Right lobe of liver (tissue), 6 donors: ENCODE data around the gene MAK. TPM values are rescaled to one million over a fixed set of nuclear protein-coding genes. Genes with fewer than 3 reads are reported as not detected.

ENCODE experiments used
- ATAC-seq, 4 donors: fragments of 200-7000 bp; cut with Tn5 transposase; one replicate each; pipeline ENCODE4 v1.9.1; 2020; ENCODE audit warnings: mild to moderate bottlenecking in 4 of 4, moderate library complexity in 4 of 4
- DNase-seq, 3 donors: peaks; one replicate each; pipeline ENCODE4 v3.0.0-alpha.2; 2020
- H3K27ac ChIP-seq, 3 donors: fragments of 200-600 bp; one replicate each; pipeline ENCODE4 v1.8.0; 2022
- H3K27me3 ChIP-seq, 2 donors: fragments of 200-600 bp; one replicate each; pipeline ENCODE4 v1.8.0; 2022
- H3K36me3 ChIP-seq, 4 donors: fragments of 200-600 bp; sonication (generic) in 1 of 4; one replicate each; pipeline versions ENCODE4 v1.5.1 to v1.8.0; 2017 to 2022; ENCODE audit warnings: control low read depth in 1 of 4
- H3K4me1 ChIP-seq, 4 donors: fragments of 200-600 bp; sonication (generic) in 1 of 4; one replicate each; pipeline versions ENCODE4 v1.5.1 to v1.8.0; 2017 to 2022; ENCODE audit warnings: control low read depth in 1 of 4
- H3K4me3 ChIP-seq, 3 donors: fragments of 200-600 bp; one replicate each; pipeline ENCODE4 v1.8.0; 2022
- H3K9me3 ChIP-seq, 4 donors: fragments of 200-600 bp; sonication (generic) in 1 of 4; one replicate each; pipeline versions ENCODE4 v1.5.1 to v1.8.0; 2017 to 2022; ENCODE audit warnings: control low read depth in 1 of 4
- POLR2A ChIP-seq: fragments of 450-650 bp; IDR thresholded peaks from one replicate; pipeline ENCODE4 v1.6.1; 2017; ENCODE audit warnings: antibody characterized with exemption, mild to moderate bottlenecking
- WGBS: methylation state at CpG from one replicate; pipeline ENCODE4 v1.1.6; 2018; ENCODE audit warnings: low coverage, low lambda C conversion rate; ENCODE audit not compliant: insufficient coverage; ENCODE audit errors: missing lambda C conversion rate; 5-methylcytosine and 5-hydroxymethylcytosine counted together
- intact Hi-C, 2 donors: fragments of 100-400 bp; cut with DNase I; formaldehyde crosslinking; loops; one replicate each; pipeline versions ENCODE4 v1.11.2 to v1.14.1; 2022
- total RNA-seq, 6 experiments: library from RNA; depleted of rRNA in 2 of 6; stranded (reverse); fragments of >200 nt in 2 of 6; fragmentation: NEBNext Ultra II Directional in 3 of 6; extraction: Animal tissue kit (Norgen Biotek cat#: 25700) in 3 of 6; gene quantifications; one replicate each; pipeline versions ENCODE4 v1.1.0 to v1.2.4, GENCODE V29; 2016 to 2023
- TF ChIP-seq, protein P1 (sequence below), 4 donors: fragments of 200-600 bp in 3 of 4; fragments of 450-650 bp in 1 of 4; IDR thresholded peaks; one replicate each; pipeline versions ENCODE4 v1.5.1 to v1.8.0; 2016 to 2022; ENCODE audit warnings: antibody characterized with exemption in 4 of 4, mild to moderate bottlenecking in 2 of 4
- donor health status: DM: no; HTN: yes; CAD: no.
- donor health status: DM: no; HTN: no; CAD: no.
- donor health status: DM: no; HTN: no; CAD: no.
- donor health status: DM: no; HTN: yes; CAD: no.
- donor health status: DM: no; HTN: yes; CAD: no.

The MAK gene
- total RNA-seq, 6 experiments from 2014 or later = 0.12 to 0.18 (median 0.15) TPM; not detected in 3

DNA sequence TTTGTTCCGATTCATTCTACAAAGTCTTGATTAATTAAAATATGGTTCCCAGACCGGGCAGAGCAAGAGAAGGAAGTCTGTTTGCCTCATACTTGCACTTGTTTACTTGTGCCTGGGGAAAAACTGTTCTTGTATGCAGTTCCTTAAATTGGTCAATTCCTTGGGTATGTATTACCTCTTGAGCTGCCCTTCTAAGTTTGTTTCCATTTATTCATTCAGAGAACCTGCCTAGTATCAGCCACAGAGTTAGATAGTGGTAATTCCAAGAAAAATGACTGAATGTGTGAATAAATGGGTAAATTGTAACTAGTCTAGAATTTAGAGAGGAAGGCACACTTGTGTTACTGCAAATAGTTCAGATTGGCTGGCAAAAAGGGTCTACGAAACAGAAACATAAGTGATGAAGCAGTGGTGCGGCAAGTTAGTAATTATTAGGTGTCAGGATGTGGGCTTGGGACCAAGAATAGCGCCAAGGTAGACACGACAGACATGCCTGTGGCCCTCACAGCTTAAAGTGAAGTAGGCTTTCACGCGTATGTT, 525 bp upstream of the MAK start:
- H3K4me1 ChIP-seq = no peaks in the 10 kb centered on the region
- no peak for DNase-seq
- WGBS = 60% methylated on average over 8 of the region's 8 CpGs
- H3K27ac ChIP-seq = peak overlapping the region in 1 of 3 donors; percentile 26
- H3K4me3 ChIP-seq = peak overlapping the region; percentile 56 to 73 (median 65)
- TF ChIP-seq, protein P1, sequence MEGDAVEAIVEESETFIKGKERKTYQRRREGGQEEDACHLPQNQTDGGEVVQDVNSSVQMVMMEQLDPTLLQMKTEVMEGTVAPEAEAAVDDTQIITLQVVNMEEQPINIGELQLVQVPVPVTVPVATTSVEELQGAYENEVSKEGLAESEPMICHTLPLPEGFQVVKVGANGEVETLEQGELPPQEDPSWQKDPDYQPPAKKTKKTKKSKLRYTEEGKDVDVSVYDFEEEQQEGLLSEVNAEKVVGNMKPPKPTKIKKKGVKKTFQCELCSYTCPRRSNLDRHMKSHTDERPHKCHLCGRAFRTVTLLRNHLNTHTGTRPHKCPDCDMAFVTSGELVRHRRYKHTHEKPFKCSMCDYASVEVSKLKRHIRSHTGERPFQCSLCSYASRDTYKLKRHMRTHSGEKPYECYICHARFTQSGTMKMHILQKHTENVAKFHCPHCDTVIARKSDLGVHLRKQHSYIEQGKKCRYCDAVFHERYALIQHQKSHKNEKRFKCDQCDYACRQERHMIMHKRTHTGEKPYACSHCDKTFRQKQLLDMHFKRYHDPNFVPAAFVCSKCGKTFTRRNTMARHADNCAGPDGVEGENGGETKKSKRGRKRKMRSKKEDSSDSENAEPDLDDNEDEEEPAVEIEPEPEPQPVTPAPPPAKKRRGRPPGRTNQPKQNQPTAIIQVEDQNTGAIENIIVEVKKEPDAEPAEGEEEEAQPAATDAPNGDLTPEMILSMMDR (IDR thresholded peaks at IDR 0.05) = no peak
- peak; percentile 16 for TF ChIP-seq POLR2A
- ATAC-seq = peak; percentile 16 to 41 (median 36)
- intact Hi-C loops = no loop called here
- no peaks in the 10 kb centered on the region for H3K36me3 ChIP-seq
- H3K9me3 ChIP-seq = no peaks in the 10 kb centered on the region
- H3K27me3 ChIP-seq = no peaks in the 10 kb centered on the region

DNA sequence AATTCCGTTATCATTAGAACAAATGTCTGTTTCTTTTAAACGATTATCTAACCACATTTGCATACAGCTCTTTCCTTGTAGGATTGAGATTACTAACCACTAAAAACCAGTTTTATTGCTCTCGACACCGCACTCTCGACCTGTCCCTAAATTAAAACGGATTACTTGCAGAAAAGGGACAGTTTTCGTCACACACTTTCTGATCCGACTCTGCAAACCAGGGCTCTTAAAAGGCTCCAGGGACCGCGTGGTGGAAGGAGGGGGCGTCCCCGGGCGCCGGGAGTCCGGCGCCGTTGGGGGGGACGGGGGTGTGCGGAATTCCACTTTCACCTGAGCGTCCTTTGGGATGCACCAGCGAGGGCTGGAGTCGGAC, 731 bp downstream of the MAK start:
- no peaks in the 10 kb centered on the region for H3K27me3 ChIP-seq
- H3K27ac ChIP-seq = peak overlapping the region in 1 of 3 donors; percentile 21
- H3K9me3 ChIP-seq = no peaks in the 10 kb centered on the region
- DNase-seq (peak in 1 of 3 donors; percentile 29), ATAC-seq (peak in 1 of 4 donors; percentile 24)
- H3K4me1 ChIP-seq = no peaks in the 10 kb centered on the region
- 0% methylated on average over 20 of the region's 22 CpGs for WGBS
- H3K36me3 ChIP-seq = no peaks in the 10 kb centered on the region
- intact Hi-C loops = no loop called here
- TF ChIP-seq POLR2A = no peak
- TF ChIP-seq, protein P1 (IDR thresholded peaks at IDR 0.05) = no peak
- peak overlapping the region; percentile 56 to 73 (median 65) for H3K4me3 ChIP-seq

DNA sequence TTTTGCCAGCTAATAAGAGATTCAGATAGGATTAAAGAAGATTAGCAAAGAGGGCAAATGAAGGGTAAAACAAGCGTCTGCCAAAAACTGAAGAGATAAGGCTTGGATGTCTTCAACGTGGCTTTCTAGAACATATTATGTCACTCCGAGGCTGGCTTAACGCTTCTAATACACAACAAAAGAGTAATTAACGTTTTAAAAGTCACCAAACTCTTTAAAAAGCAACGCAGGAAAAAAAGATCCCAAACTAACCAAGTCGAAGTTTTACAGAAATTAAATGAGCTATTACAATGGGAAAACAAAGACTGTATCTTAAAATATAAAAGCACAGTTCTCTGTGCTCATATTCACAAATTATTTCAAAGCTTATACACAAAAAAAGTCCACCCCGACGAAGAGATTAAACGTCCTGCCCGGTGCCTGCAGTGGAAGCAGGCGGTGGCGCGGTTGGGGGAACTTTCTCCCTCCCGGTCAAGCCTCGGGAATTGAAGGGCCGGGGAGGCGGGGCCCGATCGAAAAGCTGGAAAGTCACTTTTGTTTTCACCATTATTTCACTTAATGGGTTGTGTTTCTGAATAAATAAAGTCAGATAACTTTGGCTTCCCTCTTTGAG, 1.2 kb downstream of the MAK start:
- peak overlapping the region; percentile 56 to 73 (median 65) for H3K4me3 ChIP-seq

DNA sequence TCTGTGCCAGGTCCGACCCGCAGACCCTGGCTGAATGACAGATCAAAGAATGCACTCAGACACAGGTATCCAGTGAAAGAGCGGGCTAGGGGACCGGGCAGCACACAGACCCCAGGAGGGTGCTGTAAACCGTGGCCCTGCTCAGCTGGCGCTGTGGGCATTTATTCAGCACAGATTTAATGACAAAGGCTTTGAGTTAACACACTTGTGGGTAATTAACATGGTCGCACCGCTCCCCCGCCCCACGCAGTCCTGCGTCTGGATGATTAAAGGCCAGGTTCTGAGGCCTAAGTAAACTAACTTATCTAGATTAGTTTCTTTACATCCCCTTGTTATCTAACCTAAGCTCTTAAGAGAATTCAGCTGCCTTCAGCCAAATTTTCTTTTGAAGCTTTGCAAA, 3.5 kb downstream of the MAK start:
- WGBS = 90% methylated on average over 9 of the region's 11 CpGs
- no peak for DNase-seq
- intact Hi-C loops = no loop called here

More for the DNA sequence above, 1.2 kb downstream of the MAK start:
- intact Hi-C loops = no loop called here
- Histone ChIP-seq H3K36me3 (no peaks in the 10 kb centered on the region), H3K27me3 (no peaks in the 10 kb centered on the region), H3K9me3 (no peaks in the 10 kb centered on the region), H3K27ac (no peak overlapping the region), H3K4me1 (no peaks in the 10 kb centered on the region)
- TF ChIP-seq, protein P1 (IDR thresholded peaks at IDR 0.05) = no peak
- TF ChIP-seq POLR2A = no peak
- ATAC-seq = peak in 3 of 4 donors; percentile 19 to 38 (median 36)
- DNase-seq = peak; percentile 62 to 66 (median 62)
- WGBS = 2% methylated on average over 20 of the region's 20 CpGs

More for the DNA sequence above, 3.5 kb downstream of the MAK start:
- H3K27ac ChIP-seq = no peak overlapping the region
- no peaks in the 10 kb centered on the region for H3K27me3 ChIP-seq
- no peak for ATAC-seq
- H3K9me3 ChIP-seq = no peaks in the 10 kb centered on the region
- no peaks in the 10 kb centered on the region for H3K4me1 ChIP-seq
- TF ChIP-seq, protein P1 (IDR thresholded peaks at IDR 0.05) = no peak
- no peak for TF ChIP-seq POLR2A
- H3K4me3 ChIP-seq = no peak overlapping the region
- H3K36me3 ChIP-seq = no peaks in the 10 kb centered on the region
